GM03348 (cell line): ENCODE data around the gene JAML.

Source experiments
- DNase-seq: peaks from one replicate; pipeline ENCODE4 v3.0.0; 2012; ENCODE audit warnings: low spot score

Gene JAML

GRCh38 chr11:118215765-118216164, 9.0 kb downstream of the JAML start:
- no peak for DNase-seq

- DNase-seq: no peak
Observed at GRCh38 chr11:118215262-118215661, 9.5 kb downstream of the JAML start.

GRCh38 chr11:118214210-118214914, 10.4 kb downstream of the JAML start:
- no peak for DNase-seq

GRCh38 chr11:118213781-118214180, 11.0 kb downstream of the JAML start:
- no peak for DNase-seq

GRCh38 chr11:118213201-118213600, 11.6 kb downstream of the JAML start:
- DNase-seq: no peak

DNA sequence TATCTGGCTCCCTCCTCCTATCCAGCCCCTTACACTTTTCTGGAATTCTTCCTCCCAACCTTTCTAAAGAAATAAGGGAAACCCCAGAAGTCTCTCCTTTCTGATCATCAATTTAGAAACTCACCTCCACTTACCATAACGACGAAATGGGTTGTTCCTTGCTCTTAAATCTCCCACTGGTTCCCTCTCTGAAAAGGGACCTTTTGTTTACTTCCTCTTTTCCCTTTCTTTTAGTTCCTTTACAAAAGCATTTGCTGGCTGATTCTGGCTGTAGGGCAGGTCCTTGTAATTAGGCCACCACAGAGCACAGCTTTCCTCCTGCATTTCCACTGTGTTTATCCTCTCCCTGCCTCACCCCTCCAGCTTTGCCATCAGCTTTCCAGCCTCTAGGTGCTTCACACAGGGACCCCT, 12.0 kb downstream of the JAML start:
- DNase-seq: no peak

GRCh38 chr11:118212131-118212725, 12.6 kb downstream of the JAML start:
- DNase-seq: no peak

- peak; percentile 82 for DNase-seq
Observed at GRCh38 chr11:118211006-118211405, 13.8 kb downstream of the JAML start.

DNA sequence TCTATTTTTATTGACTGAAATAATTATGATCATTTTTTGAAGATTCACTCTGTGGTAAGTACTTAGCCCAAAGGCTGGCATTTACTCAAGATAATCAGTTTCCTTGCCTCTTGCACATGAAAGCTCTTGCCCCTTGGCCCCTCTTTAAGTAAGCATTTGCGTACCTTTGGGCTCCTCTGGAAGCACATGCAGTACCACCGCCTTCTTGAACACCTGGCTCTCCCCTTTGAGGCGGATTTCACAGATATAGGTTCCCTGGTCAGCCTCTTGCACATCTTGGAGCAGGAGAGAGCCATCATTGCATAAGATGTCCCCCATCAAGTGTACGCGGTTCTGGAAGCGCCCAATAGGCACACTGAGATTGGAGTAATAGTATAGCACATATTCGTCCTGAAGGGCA, 14.5 kb downstream of the JAML start:
- DNase-seq: no peak

DNA sequence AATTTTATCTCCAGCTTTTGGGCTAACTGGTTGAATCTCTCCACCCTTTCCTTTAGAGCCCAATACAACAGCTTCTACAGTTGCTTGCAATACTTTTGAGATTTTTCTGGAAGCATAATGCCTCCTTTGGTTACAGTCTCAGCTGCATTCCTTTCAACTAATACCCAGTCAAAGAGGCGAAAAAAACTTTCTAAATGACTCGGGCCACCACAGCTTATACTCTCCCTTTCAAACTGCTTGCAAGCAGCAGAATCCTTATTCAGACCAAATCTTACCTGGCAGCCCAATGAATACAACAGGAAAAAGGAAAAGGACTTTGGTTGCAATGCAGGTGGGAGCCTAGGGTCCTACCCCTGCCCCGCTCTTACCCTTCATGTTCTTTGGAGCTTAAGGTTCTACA, 15.8 kb downstream of the JAML start:
- DNase-seq: no peak

GRCh38 chr11:118207079-118207478, 17.7 kb downstream of the JAML start:
- no peak for DNase-seq

- no peak for DNase-seq
Observed at GRCh38 chr11:118206391-118207031, 18.3 kb downstream of the JAML start.

GRCh38 chr11:118205606-118206378, 19.0 kb downstream of the JAML start:
- DNase-seq: no peak

- DNase-seq: no peak
Observed at GRCh38 chr11:118202599-118203422, 22.0 kb downstream of the JAML start.

- DNase-seq: no peak
Observed at GRCh38 chr11:118201966-118202365, 22.8 kb downstream of the JAML start.

DNA sequence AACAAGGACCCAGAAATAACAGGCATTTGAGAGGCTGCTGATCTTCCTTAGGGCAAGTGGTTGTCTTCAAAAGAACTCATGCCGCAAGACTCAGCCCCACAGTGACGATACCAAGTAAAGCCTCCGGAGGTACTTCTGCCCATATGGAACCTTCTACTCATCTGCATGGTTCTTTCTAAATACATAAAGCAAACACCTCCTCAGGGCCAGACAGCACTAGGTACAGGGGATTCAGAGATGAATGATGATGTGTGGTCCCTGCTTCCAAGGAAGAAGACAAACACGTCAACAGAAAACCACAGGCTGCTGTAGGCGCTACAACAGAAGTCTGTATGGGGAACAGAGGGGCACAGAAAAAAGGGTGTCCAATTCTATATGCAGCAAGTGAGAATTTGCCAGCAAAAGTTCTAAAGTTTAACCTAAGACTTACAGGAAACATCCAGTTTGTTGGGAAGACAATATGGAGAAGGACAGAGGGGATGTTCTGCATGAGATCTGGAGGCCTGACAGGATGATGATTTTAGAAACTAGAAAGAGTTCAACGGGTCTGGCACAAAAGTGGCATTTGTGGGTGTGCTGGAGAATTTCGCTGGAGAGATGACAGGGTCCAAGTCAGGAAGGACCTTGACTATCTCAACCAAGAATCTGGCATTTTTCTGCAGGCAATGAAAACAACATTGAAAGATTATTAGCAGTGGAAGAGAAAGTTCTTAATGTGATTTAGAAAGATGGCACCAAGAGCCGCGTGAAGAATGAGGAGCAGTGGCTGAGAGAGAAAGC, 23.7 kb downstream of the JAML start:
- no peak for DNase-seq

DNA sequence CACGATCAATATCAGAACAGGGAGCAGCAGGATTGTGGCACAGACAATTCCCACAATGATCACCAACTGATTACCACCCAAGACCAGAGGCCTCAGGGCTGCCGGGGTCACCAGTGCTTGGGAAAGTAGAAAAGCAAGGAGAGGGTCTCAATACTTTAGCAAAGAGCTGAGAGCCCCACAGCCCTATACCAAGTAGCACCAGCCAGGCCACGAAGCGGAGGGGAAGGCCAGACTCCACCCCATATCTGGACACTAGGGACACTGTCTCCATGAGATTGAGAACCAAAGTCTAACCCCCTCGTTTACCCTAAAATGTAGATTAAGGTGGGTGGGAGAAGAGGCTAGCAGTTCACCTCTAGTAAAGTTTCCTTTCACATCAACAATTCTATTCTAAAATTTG, 24.3 kb downstream of the JAML start:
- DNase-seq: no peak

DNA sequence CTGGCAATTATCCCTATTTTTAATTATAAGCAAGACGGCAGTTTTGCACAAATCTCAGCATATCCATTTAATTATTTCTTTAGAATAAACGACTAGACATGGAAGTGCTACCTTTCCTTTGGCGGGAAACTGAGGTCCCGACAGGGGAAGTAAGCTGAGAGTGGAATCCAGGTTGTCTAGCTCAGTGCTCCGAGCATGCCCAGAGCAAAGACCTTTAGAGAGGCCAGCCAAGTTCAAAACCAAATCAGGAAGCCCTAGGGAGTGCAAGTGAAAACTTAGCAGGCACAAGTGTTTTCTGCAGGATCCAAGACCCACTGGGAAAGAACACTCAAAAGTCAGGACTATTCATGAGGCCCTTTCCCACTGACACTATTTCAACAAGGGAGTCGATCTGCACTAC, 25.7 kb downstream of the JAML start:
- DNase-seq: no peak

- DNase-seq: peak; percentile 87
Observed at GRCh38 chr11:118198370-118198769, 26.4 kb downstream of the JAML start.

DNA sequence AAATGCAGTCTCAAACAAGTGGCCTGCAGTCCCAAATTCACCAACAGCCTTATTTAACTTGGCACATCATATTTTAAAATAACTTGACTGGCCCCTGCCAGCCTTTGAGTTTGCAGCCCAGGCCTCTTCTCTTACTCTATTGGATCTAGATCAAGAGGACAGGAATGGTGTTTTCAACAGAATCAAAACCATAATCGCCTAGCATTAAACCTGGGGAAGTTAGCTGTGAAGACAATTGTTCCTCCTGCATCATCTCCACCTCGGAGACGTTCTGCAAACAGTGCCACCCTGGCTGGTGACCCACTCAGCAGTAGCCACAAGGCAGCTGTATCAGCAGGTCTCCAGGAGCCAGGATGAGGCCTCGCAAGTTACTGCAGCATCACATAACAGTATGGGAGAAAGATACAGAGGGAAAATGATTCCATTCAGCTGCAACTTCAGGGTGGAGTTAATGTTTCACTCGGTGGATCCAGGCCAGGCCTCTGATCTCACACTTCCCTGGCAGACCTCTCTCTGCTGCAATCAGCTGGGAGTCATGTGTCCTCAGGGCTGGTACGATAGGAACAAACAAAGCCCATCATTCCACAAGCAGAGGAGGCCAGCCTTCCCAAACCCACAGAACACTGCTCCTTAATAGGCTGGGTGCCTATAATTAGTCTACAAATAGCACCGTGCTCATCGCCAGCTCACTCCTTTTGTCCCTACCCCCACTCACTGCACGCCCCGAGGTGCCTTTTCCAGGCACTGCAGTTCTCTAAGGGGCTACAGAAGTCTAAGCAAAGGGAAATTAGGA, 29.8 kb downstream of the JAML start:
- peak; percentile 78 for DNase-seq
